Measurements from ENCODE around the gene ADGRG1.

The ADGRG1 gene

DNA sequence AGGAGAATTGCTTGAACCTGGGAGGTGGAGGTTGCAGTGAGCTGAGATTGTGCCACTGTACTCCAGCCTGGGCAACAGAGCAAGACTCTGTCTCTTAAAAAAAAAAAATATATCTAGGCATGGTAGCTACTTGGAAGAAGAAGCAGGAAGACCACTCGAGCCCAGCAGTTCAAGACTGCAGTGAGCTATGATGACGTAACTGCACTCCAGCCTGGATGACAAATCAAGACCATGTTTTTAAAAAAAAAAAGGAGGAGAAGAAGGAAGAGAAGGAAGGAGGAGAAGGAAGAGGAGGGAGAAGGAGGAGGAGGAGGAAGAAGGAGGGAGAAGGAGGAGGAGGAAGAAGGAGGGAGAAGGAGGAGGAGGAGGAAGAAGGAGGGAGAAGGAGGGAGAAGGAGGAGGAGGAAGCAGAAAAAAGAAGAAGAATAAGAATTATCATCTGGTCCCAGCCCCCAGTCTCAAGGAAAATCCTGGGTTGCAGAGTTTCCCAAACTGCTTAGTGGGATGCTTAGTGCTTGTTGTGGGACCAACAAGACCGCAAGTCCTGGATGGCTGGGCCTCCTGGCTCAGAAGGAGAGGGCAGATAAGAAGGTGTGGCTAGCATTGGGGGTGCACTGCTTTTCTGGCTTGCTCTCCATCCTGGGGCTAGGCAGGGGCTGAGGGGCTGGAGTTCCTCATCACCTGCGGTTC, 62.5 kb downstream of the ADGRG1 start:
- TF ChIP-seq POLR2AphosphoS5 (IDR thresholded peaks at IDR 0.05; ENCODE audit: low read depth, low read length) (no peak), FOXP2 (optimal IDR thresholded peaks at IDR 0.05; ENCODE audit: borderline replicate concordance, extremely low read depth, extremely low read length, insufficient read depth) (no peak), TAF1 (IDR thresholded peaks at IDR 0.05; ENCODE audit: borderline replicate concordance, insufficient read depth, low read length) (no peak), SIN3A (IDR thresholded peaks at IDR 0.05; ENCODE audit: borderline replicate concordance, insufficient read depth, low read length) (no peak)
- TF ChIP-seq, protein P1, sequence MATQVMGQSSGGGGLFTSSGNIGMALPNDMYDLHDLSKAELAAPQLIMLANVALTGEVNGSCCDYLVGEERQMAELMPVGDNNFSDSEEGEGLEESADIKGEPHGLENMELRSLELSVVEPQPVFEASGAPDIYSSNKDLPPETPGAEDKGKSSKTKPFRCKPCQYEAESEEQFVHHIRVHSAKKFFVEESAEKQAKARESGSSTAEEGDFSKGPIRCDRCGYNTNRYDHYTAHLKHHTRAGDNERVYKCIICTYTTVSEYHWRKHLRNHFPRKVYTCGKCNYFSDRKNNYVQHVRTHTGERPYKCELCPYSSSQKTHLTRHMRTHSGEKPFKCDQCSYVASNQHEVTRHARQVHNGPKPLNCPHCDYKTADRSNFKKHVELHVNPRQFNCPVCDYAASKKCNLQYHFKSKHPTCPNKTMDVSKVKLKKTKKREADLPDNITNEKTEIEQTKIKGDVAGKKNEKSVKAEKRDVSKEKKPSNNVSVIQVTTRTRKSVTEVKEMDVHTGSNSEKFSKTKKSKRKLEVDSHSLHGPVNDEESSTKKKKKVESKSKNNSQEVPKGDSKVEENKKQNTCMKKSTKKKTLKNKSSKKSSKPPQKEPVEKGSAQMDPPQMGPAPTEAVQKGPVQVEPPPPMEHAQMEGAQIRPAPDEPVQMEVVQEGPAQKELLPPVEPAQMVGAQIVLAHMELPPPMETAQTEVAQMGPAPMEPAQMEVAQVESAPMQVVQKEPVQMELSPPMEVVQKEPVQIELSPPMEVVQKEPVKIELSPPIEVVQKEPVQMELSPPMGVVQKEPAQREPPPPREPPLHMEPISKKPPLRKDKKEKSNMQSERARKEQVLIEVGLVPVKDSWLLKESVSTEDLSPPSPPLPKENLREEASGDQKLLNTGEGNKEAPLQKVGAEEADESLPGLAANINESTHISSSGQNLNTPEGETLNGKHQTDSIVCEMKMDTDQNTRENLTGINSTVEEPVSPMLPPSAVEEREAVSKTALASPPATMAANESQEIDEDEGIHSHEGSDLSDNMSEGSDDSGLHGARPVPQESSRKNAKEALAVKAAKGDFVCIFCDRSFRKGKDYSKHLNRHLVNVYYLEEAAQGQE (IDR thresholded peaks at IDR 0.05; ENCODE audit: insufficient read depth in 1 of 2, low read depth in 2 of 2, low read length in 2 of 2): no peak

DNA sequence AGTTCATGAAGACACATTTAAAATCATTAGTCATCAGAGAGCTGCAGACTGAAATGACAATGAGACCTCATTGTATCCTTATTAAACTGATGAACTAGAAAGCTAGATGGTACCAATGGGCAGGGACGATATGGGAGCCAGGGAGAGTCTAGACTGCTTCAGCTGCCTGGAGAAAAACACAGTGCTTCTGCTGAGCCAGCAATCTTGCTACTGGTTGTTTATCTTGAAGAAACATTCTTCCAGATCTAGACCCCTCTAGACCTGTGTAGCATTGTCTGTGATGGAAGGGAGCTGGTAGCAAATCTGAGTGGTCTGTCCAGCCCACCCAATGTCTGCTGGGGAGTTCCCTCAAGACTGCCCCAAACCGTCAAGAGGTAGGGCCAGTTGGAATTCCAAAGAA, 64.2 kb downstream of the ADGRG1 start:
- TF ChIP-seq SIN3A (IDR thresholded peaks at IDR 0.05; ENCODE audit: borderline replicate concordance, insufficient read depth, low read length) (no peak), TAF1 (IDR thresholded peaks at IDR 0.05; ENCODE audit: borderline replicate concordance, insufficient read depth, low read length) (no peak), POLR2AphosphoS5 (IDR thresholded peaks at IDR 0.05; ENCODE audit: low read depth, low read length) (no peak), FOXP2 (optimal IDR thresholded peaks at IDR 0.05; ENCODE audit: borderline replicate concordance, extremely low read depth, extremely low read length, insufficient read depth) (no peak)
- TF ChIP-seq, protein P1 (IDR thresholded peaks at IDR 0.05; ENCODE audit: insufficient read depth in 1 of 2, low read depth in 2 of 2, low read length in 2 of 2): no peak

DNA sequence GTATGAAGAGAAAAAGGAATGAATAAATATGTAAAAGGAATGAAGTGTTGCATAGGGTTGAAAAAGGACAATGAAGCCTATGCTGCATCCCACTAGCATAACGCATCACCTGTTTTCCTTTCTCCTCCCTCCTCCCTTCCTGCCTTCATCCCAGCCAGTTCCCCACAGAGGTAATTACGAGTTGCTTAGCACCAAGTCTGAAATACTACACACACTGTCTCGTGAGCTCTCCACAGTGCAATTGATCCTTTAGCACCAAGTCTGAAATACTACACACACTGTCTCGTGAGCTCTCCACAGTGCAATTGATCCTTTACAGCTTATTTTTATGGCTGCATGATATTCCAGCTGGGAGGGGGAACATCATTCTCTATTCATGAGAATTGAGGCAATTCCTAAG, 65.1 kb downstream of the ADGRG1 start:
- TF ChIP-seq TAF1 (IDR thresholded peaks at IDR 0.05; ENCODE audit: borderline replicate concordance, insufficient read depth, low read length): no peak
- no peak for TF ChIP-seq SIN3A (IDR thresholded peaks at IDR 0.05; ENCODE audit: borderline replicate concordance, insufficient read depth, low read length)
- no peak for TF ChIP-seq POLR2AphosphoS5 (IDR thresholded peaks at IDR 0.05; ENCODE audit: low read depth, low read length)
- TF ChIP-seq, protein P1 (IDR thresholded peaks at IDR 0.05; ENCODE audit: insufficient read depth in 1 of 2, low read depth in 2 of 2, low read length in 2 of 2): no peak
- TF ChIP-seq FOXP2 (optimal IDR thresholded peaks at IDR 0.05; ENCODE audit: borderline replicate concordance, extremely low read depth, extremely low read length, insufficient read depth): no peak

DNA sequence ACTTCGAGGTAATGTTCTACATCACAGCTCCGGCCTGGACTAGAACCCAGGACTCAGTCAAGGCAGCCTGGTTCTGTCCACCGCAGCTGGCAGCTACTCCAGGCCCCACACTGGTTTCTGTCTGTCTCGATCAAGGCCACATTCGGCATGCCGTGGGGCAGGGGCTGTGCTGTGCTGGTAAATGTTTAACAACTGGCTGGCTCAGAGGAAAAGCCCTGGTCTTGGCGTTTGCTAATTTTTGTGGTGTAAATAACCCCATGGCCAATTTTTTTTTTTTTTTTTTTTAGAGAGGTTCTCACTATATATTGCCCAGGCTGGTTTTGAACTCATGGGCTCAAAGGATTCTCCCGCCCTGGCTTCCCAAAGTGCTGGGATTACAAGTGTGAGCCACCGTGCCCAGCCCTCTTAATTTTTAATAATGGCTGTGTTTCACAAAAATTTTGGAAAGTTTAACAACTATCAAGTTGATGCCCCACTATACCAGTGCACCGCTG, 65.8 kb downstream of the ADGRG1 start:
- TF ChIP-seq TAF1 (IDR thresholded peaks at IDR 0.05; ENCODE audit: borderline replicate concordance, insufficient read depth, low read length) (no peak), POLR2AphosphoS5 (IDR thresholded peaks at IDR 0.05; ENCODE audit: low read depth, low read length) (no peak), SIN3A (IDR thresholded peaks at IDR 0.05; ENCODE audit: borderline replicate concordance, insufficient read depth, low read length) (no peak), FOXP2 (optimal IDR thresholded peaks at IDR 0.05; ENCODE audit: borderline replicate concordance, extremely low read depth, extremely low read length, insufficient read depth) (no peak)
- TF ChIP-seq, protein P1 (IDR thresholded peaks at IDR 0.05; ENCODE audit: insufficient read depth in 1 of 2, low read depth in 2 of 2, low read length in 2 of 2): no peak

All from PFSK-1 (cell line).